BJ (cell line): ENCODE data around the gene NECTIN1. TPM values are rescaled to one million over a fixed set of nuclear protein-coding genes. Genes with fewer than 3 reads are reported as not detected.

Experiments used
- CTCF ChIA-PET: fragments of 350-600 bp; formaldehyde crosslinking; extraction: SDS; loops from one replicate; lab custom pipeline; 2021; ENCODE audit warnings: antibody characterized with exemption, inconsistent platforms; lab: Yijun Ruan, JAX
- POLR2A ChIA-PET: fragments of 300-600 bp; sonication (Branson Sonifier 250); formaldehyde crosslinking; extraction: SDS; loops from one replicate; lab custom pipeline; 2021; ENCODE audit warnings: antibody characterized with exemption; lab: Charles Lee
- DNase-seq: peaks from one replicate; pipeline ENCODE4 v3.0.0-alpha.2; 2011; ENCODE audit warnings: low read depth
- H3K27me3 ChIP-seq: 2 replicates; pipeline ENCODE4 v1.6.0; 2011; ENCODE audit warnings: low read length; ENCODE audit not compliant: control insufficient read depth, insufficient read depth
- H3K36me3 ChIP-seq: 2 replicates; pipeline ENCODE4 v1.5.1; 2011; ENCODE audit warnings: low read length; ENCODE audit not compliant: control insufficient read depth, insufficient read depth
- H3K4me3 ChIP-seq: 2 replicates; pipeline ENCODE4 v1.5.1; 2011; ENCODE audit warnings: low read depth, mild to moderate bottlenecking, control low read depth, low read length
- CTCF ChIP-seq: IDR thresholded peaks from 2 replicates; pipeline ENCODE4 v1.5.1; 2011; ENCODE audit warnings: low read depth, mild to moderate bottlenecking, control low read depth, inconsistent platforms, low read length, moderate library complexity; ENCODE audit not compliant: insufficient read depth
- polyA plus RNA-seq: library from polyadenylated mRNA; depleted of rRNA; stranded (reverse); fragments of >200 nt; gene quantifications from 2 replicates; pipeline ENCODE4 v1.2.3, GENCODE V29; 2011

Gene NECTIN1
- polyA plus RNA-seq, 1 experiment: 3.0 TPM

- H3K27me3 ChIP-seq: no peaks in the 10 kb centered on the region; the same call in none of the 2 replicates
- no peaks in the 10 kb centered on the region for H3K36me3 ChIP-seq
- H3K4me3 ChIP-seq: no peak overlapping the region
- DNase-seq: no peak
- TF ChIP-seq CTCF: no peak
- POLR2A ChIA-PET: no interaction called here
- CTCF ChIA-PET: interaction anchor here (1.4 kb wide), 1 partner anchor 448 kb away, joined by 3 read pairs; no protein-coding TSS in a partner anchor
These were observed 68.9 kb downstream of the NECTIN1 start for GRCh38 chr11:119659971-119660723.

- H3K27me3 ChIP-seq: peaks cover 3% of the 10 kb centered on the region; the same call in 1 of the 2 replicates
- no peak for TF ChIP-seq CTCF
- no peak overlapping the region for H3K4me3 ChIP-seq
- no peaks in the 10 kb centered on the region for H3K36me3 ChIP-seq
- ChIA-PET POLR2A (no interaction called here), CTCF (interaction anchor here (1.1 to 1.3 kb wide), 2 partner anchors 13 kb away, joined by 3 to 5 read pairs; no protein-coding TSS in a partner anchor)
- no peak for DNase-seq
These were observed 75.9 kb downstream of the NECTIN1 start for GRCh38 chr11:119652907-119653659.

- no peaks in the 10 kb centered on the region for H3K36me3 ChIP-seq
- TF ChIP-seq CTCF: no peak
- no peak for DNase-seq
- ChIA-PET CTCF (interaction anchor here (1.0 kb wide), 2 partner anchors 13 to 456 kb away, joined by 4 to 5 read pairs; no protein-coding TSS in a partner anchor), POLR2A (no interaction called here)
- H3K4me3 ChIP-seq: no peak overlapping the region
- H3K27me3 ChIP-seq: peaks cover 3% of the 10 kb centered on the region; the same call in 1 of the 2 replicates
These were observed 77.0 kb downstream of the NECTIN1 start for GRCh38 chr11:119651802-119652584.

GRCh38 chr11:119650251-119650650, 78.7 kb downstream of the NECTIN1 start:
- ChIA-PET POLR2A (no interaction called here), CTCF (interaction anchor here (1.0 to 1.5 kb wide), 2 partner anchors 79 to 170 kb away, joined by 4 read pairs; partner anchors contain the start of gene NECTIN1)
- no peak for DNase-seq
- H3K4me3 ChIP-seq: no peak overlapping the region
- peaks cover 3% of the 10 kb centered on the region; the same call in 1 of the 2 replicates for H3K27me3 ChIP-seq
- TF ChIP-seq CTCF: no peak
- H3K36me3 ChIP-seq: no peaks in the 10 kb centered on the region

- ChIA-PET CTCF (no interaction called here), POLR2A (no interaction called here)
- TF ChIP-seq CTCF: no peak
- no peak overlapping the region for H3K4me3 ChIP-seq
- H3K36me3 ChIP-seq: no peaks in the 10 kb centered on the region
- no peak for DNase-seq
- peaks cover 3% of the 10 kb centered on the region for H3K27me3 ChIP-seq
These were observed 81.7 kb downstream of the NECTIN1 start for GRCh38 chr11:119647254-119647653.
